Measurements from ENCODE around the gene MARVELD2.

Gene MARVELD2

GRCh38 chr5:69493396-69494133 lies 78.6 kb downstream of the MARVELD2 start:
- DNase-seq (ENCODE audit: low spot score): peak; percentile 23
